ENCODE data around the gene BMPER.

DNA sequence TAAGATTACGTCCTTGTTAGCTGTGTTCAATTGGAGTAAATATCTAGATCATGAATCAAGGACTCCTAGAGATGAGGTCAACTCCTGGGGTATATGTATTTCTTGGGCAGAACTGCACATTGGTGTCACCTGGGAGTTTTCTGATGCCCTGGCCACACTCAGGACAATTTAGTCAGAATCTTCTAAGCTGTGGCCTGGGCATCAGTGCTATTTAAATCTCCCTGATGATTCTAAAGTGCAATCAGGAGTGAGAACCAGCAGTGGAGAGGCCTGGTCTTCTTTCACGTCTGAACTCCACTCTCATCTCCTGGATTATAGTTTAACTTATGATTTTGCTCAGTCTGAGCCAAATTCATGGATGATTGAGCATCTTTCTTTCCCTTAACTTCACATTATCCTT lies 218.0 kb downstream of the BMPER start:
- TF ChIP-seq, protein P1, sequence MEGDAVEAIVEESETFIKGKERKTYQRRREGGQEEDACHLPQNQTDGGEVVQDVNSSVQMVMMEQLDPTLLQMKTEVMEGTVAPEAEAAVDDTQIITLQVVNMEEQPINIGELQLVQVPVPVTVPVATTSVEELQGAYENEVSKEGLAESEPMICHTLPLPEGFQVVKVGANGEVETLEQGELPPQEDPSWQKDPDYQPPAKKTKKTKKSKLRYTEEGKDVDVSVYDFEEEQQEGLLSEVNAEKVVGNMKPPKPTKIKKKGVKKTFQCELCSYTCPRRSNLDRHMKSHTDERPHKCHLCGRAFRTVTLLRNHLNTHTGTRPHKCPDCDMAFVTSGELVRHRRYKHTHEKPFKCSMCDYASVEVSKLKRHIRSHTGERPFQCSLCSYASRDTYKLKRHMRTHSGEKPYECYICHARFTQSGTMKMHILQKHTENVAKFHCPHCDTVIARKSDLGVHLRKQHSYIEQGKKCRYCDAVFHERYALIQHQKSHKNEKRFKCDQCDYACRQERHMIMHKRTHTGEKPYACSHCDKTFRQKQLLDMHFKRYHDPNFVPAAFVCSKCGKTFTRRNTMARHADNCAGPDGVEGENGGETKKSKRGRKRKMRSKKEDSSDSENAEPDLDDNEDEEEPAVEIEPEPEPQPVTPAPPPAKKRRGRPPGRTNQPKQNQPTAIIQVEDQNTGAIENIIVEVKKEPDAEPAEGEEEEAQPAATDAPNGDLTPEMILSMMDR (IDR thresholded peaks at IDR 0.05; ENCODE audit: insufficient read depth, low read length, poor library complexity, severe bottlenecking): no peak
- TF ChIP-seq EZH2phosphoT487 (conservative IDR thresholded peaks at IDR 0.05; ENCODE audit: low read length): no peak
